GM13977 (cell line): Measurements from ENCODE around the gene WNT3.

Experiments used
- DNase-seq: peaks from one replicate; pipeline ENCODE4 v3.0.0; 2012; ENCODE audit warnings: low spot score
- CTCF ChIP-seq: IDR thresholded peaks from 2 replicates; pipeline ENCODE4 v1.5.1; 2012; ENCODE audit warnings: mild to moderate bottlenecking, control low read depth; ENCODE audit not compliant: insufficient read depth; ENCODE audit errors: extremely low read depth, missing control alignments
- in situ Hi-C: fragments of 300-500 bp; cut with MboI; formaldehyde crosslinking; loops from one replicate; pipeline ENCODE4 v1.12.0; 2022; ENCODE audit warnings: low sequenced_read_pairs, low pct_unique_long_range_greater_than_20kb, mixed read lengths, inconsistent platforms; ENCODE audit not compliant: unreplicated experiment

The WNT3 gene

GRCh38 chr17:46809110-46809571, 9.4 kb downstream of the WNT3 start:
- in situ Hi-C loops, result loop anchor here (25.0 kb wide), 1 partner anchor 97 kb away; no protein-coding TSS in a partner anchor
- no peak for DNase-seq
- no peak for TF ChIP-seq CTCF

- in situ Hi-C loops, result loop anchor here (25.0 kb wide), 1 partner anchor 93 kb away; no protein-coding TSS in a partner anchor
- no peak for TF ChIP-seq CTCF
Measured at GRCh38 chr17:46805771-46806170, 12.7 kb downstream of the WNT3 start.

GRCh38 chr17:46803544-46803943, 14.9 kb downstream of the WNT3 start:
- TF ChIP-seq CTCF, result no peak
- DNase-seq, result no peak
- in situ Hi-C loops, result loop anchor here (25.0 kb wide), 1 partner anchor 91 kb away; no protein-coding TSS in a partner anchor

More at GRCh38 chr17:46805771-46806170, 12.7 kb downstream of the WNT3 start:
- DNase-seq, result no peak

GRCh38 chr17:46802800-46803199, 15.7 kb downstream of the WNT3 start:
- in situ Hi-C loops, result loop anchor here (25.0 kb wide), 1 partner anchor 90 kb away; no protein-coding TSS in a partner anchor
- DNase-seq, result no peak
- TF ChIP-seq CTCF, result no peak

- DNase-seq, result no peak
- in situ Hi-C loops, result loop anchor here (25.0 kb wide), 1 partner anchor 88 kb away; no protein-coding TSS in a partner anchor
- TF ChIP-seq CTCF, result no peak
Measured at GRCh38 chr17:46800573-46800972, 17.9 kb downstream of the WNT3 start.

- DNase-seq, result no peak
- in situ Hi-C loops, result loop anchor here (25.0 kb wide), 2 partner anchors 90 to 1210 kb away; no protein-coding TSS in a partner anchor
- no peak for TF ChIP-seq CTCF
Measured at GRCh38 chr17:46796956-46797530, 21.4 kb downstream of the WNT3 start.

- TF ChIP-seq CTCF, result no peak
- no peak for DNase-seq
- in situ Hi-C loops, result loop anchor here (25.0 kb wide), 2 partner anchors 91 to 1209 kb away; no protein-coding TSS in a partner anchor
Measured at GRCh38 chr17:46796524-46796923, 22.0 kb downstream of the WNT3 start.
